ENCODE data around the gene HOXA3. TPM values are rescaled to one million over a fixed set of nuclear protein-coding genes. Genes with fewer than 3 reads are reported as not detected.

HOXA3 gene
- total RNA-seq, 1 donor from 2014 or later: 209 TPM

- peaks cover 10% of the 10 kb centered on the region for H3K36me3 Mint-ChIP-seq
- TF ChIP-seq, protein P1, sequence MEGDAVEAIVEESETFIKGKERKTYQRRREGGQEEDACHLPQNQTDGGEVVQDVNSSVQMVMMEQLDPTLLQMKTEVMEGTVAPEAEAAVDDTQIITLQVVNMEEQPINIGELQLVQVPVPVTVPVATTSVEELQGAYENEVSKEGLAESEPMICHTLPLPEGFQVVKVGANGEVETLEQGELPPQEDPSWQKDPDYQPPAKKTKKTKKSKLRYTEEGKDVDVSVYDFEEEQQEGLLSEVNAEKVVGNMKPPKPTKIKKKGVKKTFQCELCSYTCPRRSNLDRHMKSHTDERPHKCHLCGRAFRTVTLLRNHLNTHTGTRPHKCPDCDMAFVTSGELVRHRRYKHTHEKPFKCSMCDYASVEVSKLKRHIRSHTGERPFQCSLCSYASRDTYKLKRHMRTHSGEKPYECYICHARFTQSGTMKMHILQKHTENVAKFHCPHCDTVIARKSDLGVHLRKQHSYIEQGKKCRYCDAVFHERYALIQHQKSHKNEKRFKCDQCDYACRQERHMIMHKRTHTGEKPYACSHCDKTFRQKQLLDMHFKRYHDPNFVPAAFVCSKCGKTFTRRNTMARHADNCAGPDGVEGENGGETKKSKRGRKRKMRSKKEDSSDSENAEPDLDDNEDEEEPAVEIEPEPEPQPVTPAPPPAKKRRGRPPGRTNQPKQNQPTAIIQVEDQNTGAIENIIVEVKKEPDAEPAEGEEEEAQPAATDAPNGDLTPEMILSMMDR (IDR thresholded peaks at IDR 0.05; ENCODE audit: unreplicated experiment): no peak
- no peaks in the 10 kb centered on the region for H3K9me3 Mint-ChIP-seq
- H3K4me3 Mint-ChIP-seq: peak overlapping the region; percentile 98
- peaks cover 68% of the 10 kb centered on the region for H3K4me1 Mint-ChIP-seq
- H3K27ac Mint-ChIP-seq: peak overlapping the region; percentile 100
- no peak for DNase-seq (ENCODE audit: low spot score in 2 of 2, unreplicated experiment in 2 of 2)
- H3K27me3 Mint-ChIP-seq (ENCODE audit: low read depth): no peaks in the 10 kb centered on the region
Observed at GRCh38 chr7:27095050-27095896, 57.1 kb downstream of the HOXA3 start.

GRCh38 chr7:27094304-27095049 lies 57.9 kb downstream of the HOXA3 start:
- TF ChIP-seq, protein P1 (IDR thresholded peaks at IDR 0.05; ENCODE audit: unreplicated experiment): no peak
- no peaks in the 10 kb centered on the region for H3K27me3 Mint-ChIP-seq (ENCODE audit: low read depth)
- H3K4me1 Mint-ChIP-seq: peaks cover 68% of the 10 kb centered on the region
- DNase-seq (ENCODE audit: low spot score in 2 of 2, unreplicated experiment in 2 of 2): no peak
- peak overlapping the region; percentile 98 for H3K4me3 Mint-ChIP-seq
- H3K27ac Mint-ChIP-seq: peak overlapping the region; percentile 100
- H3K9me3 Mint-ChIP-seq: no peaks in the 10 kb centered on the region
- H3K36me3 Mint-ChIP-seq: peaks cover 5% of the 10 kb centered on the region

DNA sequence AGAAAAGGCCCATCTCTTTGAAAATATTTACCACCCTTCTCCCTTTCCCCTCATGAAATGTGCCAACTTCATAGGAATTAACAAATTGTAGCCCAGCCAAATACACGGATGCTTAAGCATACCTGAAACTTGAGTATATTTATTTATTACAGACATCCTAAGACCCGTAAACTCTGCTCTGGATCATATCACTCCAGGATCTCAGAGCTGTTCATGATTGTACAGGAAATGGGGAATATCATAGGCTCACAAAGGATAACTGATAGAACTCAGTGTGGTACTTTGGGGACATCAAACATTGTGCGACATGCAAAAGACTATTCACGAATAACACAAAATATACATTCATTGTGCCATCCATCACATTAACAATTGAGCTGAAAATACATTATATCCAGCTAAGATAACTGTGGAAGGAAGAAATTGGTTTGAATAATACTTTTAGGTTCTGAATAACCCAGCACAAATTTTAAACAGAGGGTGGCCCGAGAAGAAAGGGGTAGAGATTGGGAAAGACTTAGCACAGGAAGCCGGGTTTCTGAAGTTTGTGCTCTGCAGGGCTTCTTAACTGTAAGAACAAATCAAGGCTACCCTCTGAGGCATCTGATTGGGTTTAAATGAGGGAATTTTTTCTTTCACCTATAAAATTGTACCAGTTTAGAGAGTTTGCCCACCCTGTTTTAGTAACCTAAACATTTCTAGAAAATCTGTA lies 59.0 kb downstream of the HOXA3 start:
- peaks cover 63% of the 10 kb centered on the region for H3K4me1 Mint-ChIP-seq
- no peaks in the 10 kb centered on the region for H3K9me3 Mint-ChIP-seq
- peak overlapping the region; percentile 100 for H3K27ac Mint-ChIP-seq
- H3K36me3 Mint-ChIP-seq: no peaks in the 10 kb centered on the region
- DNase-seq (ENCODE audit: low spot score in 2 of 2, unreplicated experiment in 2 of 2): no peak
- H3K4me3 Mint-ChIP-seq: peak overlapping the region; percentile 98
- H3K27me3 Mint-ChIP-seq (ENCODE audit: low read depth): no peaks in the 10 kb centered on the region
- TF ChIP-seq, protein P1 (IDR thresholded peaks at IDR 0.05; ENCODE audit: unreplicated experiment): no peak

DNA sequence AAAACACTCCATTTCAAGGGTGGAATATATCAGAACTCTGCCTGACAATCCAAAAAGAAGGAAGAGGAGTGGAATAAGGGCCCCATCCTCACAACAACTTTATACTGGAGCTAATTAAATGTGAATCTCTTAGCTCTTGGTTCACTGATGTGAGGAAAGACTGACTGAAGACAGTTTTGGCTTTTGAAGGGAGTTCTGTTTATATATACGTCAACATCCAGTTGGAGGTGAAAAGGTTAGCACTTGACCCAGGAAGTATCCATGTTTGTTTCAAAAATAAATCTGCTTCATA lies 59.6 kb downstream of the HOXA3 start:
- H3K4me1 Mint-ChIP-seq: peaks cover 63% of the 10 kb centered on the region
- H3K9me3 Mint-ChIP-seq: no peaks in the 10 kb centered on the region
- TF ChIP-seq, protein P1 (IDR thresholded peaks at IDR 0.05; ENCODE audit: unreplicated experiment): no peak
- H3K36me3 Mint-ChIP-seq: no peaks in the 10 kb centered on the region
- peak overlapping the region; percentile 100 for H3K27ac Mint-ChIP-seq
- H3K4me3 Mint-ChIP-seq: peak overlapping the region; percentile 35
- no peak for DNase-seq (ENCODE audit: low spot score in 2 of 2, unreplicated experiment in 2 of 2)
- H3K27me3 Mint-ChIP-seq (ENCODE audit: low read depth): no peaks in the 10 kb centered on the region

DNA sequence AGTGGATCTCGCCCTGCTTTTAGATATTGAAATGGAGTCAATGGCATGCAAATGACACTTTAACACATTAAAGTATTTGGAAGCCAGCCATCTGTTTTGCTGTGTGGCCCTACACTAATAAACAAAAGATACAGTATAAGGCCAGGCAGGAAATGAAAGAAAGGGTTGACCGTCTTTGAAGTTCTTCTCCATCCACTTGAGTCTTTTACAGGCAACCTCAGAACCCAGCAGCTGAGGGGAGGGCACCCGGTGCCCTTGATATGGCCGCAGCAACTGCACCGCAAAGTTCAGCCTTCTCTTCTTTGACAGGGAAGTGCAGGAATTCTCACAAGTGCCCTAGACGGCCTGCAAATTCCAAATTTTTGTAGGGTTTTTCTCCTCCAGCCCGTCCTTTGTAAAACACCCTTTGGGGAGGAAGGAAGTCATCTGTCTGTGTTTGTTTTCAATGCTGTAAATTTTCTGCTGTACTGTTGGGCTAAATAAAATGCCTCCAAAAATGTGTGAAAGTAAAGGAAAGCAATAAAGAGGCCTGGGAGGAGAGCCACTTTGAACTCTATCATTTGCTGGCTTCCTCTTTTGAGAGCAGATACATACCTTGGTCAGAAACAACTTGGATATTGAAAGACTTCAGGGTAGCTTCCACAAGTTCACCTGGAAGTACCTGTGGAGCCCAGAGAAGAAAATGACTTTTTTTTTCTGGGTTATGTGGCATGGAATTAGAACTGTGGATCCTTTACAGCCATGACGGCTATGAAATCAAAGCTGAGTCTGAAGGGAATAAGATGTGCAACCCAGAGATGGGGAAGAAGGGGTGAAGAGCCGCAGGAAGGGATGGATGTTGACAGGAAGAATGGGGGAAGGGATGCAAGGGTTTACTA lies 60.2 kb downstream of the HOXA3 start:
- Mint-ChIP-seq H3K4me3 (peak overlapping the region; percentile 35), H3K9me3 (no peaks in the 10 kb centered on the region), H3K4me1 (peaks cover 63% of the 10 kb centered on the region), H3K27ac (peak overlapping the region; percentile 100), H3K27me3 (ENCODE audit: low read depth) (no peaks in the 10 kb centered on the region), H3K36me3 (no peaks in the 10 kb centered on the region)
- DNase-seq (ENCODE audit: low spot score in 2 of 2, unreplicated experiment in 2 of 2): no peak
- TF ChIP-seq, protein P1 (IDR thresholded peaks at IDR 0.05; ENCODE audit: unreplicated experiment): no peak

All from mesothelial cell of epicardium (in vitro differentiated cells).